HG03442 (cell line): Measurements from ENCODE around the gene FSTL4.

Source experiments
- ATAC-seq: cut with Tn5 transposase; IDR thresholded peaks from one replicate; pipeline ENCODE4 v1.9.1; 2021; ENCODE audit warnings: mild to moderate bottlenecking, moderate library complexity; ENCODE audit not compliant: unreplicated experiment

The FSTL4 gene

GRCh38 chr5:133520991-133521706, 91.2 kb downstream of the FSTL4 start:
- ATAC-seq: no peak

GRCh38 chr5:133520062-133520461, 92.3 kb downstream of the FSTL4 start:
- no peak for ATAC-seq

- no peak for ATAC-seq
These were observed 93.2 kb downstream of the FSTL4 start for GRCh38 chr5:133519191-133519590.

- ATAC-seq: no peak
These were observed 97.9 kb downstream of the FSTL4 start for GRCh38 chr5:133514456-133514855.

- no peak for ATAC-seq
These were observed 99.4 kb downstream of the FSTL4 start for GRCh38 chr5:133512896-133513295.

GRCh38 chr5:133511653-133512235, 100.6 kb downstream of the FSTL4 start:
- ATAC-seq: no peak

- ATAC-seq: no peak
These were observed 101.6 kb downstream of the FSTL4 start for GRCh38 chr5:133510634-133511262.

- ATAC-seq: no peak
These were observed 102.6 kb downstream of the FSTL4 start for GRCh38 chr5:133509742-133510079.

- no peak for ATAC-seq
These were observed 103.2 kb downstream of the FSTL4 start for GRCh38 chr5:133508845-133509741.

GRCh38 chr5:133508331-133508730, 104.0 kb downstream of the FSTL4 start:
- no peak for ATAC-seq

- no peak for ATAC-seq
These were observed 106.2 kb downstream of the FSTL4 start for GRCh38 chr5:133506181-133506580.

- ATAC-seq: no peak
These were observed 108.8 kb downstream of the FSTL4 start for GRCh38 chr5:133503511-133503910.

- no peak for ATAC-seq
These were observed 112.4 kb downstream of the FSTL4 start for GRCh38 chr5:133499895-133500294.

- ATAC-seq: no peak
These were observed 114.6 kb downstream of the FSTL4 start for GRCh38 chr5:133497608-133498348.

- no peak for ATAC-seq
These were observed 115.7 kb downstream of the FSTL4 start for GRCh38 chr5:133496631-133497030.

- ATAC-seq: no peak
These were observed 117.5 kb downstream of the FSTL4 start for GRCh38 chr5:133494923-133495246.

- ATAC-seq: no peak
These were observed 118.0 kb downstream of the FSTL4 start for GRCh38 chr5:133494232-133494922.

- ATAC-seq: no peak
These were observed 122.7 kb downstream of the FSTL4 start for GRCh38 chr5:133489632-133490031.

GRCh38 chr5:133487093-133487492, 125.2 kb downstream of the FSTL4 start:
- ATAC-seq: no peak

- ATAC-seq: no peak
These were observed 126.9 kb downstream of the FSTL4 start for GRCh38 chr5:133485468-133485867.
